A549 (cell line): ENCODE measurements around the gene NUDT19.
"Not testable (repeated sequence)": the region's sequence is repeated elsewhere in the genome, so short reads cannot be mapped to it uniquely, and the experiment has no call there.

Experiments
- PBX3 ChIP-seq: IDR thresholded peaks from 2 replicates; pipeline ENCODE4 v1.6.1; 2012
- POLR2A ChIP-seq: IDR thresholded peaks from 2 replicates; pipeline ENCODE4 v1.6.1; 2012; ENCODE audit warnings: mild to moderate bottlenecking, low read length
- REST ChIP-seq: fragments of 200-600 bp; sonication (generic); IDR thresholded peaks from 2 replicates; pipeline ENCODE4 v1.6.1; 2016; ENCODE audit warnings: antibody characterized with exemption, mild to moderate bottlenecking, moderate library complexity
- TF ChIP-seq, protein P1 (sequence below): IDR thresholded peaks from 2 replicates; pipeline ENCODE4 v1.6.1; 2012; ENCODE audit warnings: low read depth, borderline replicate concordance

- TF ChIP-seq PBX3, POLR2A, REST: not testable (repeated sequence)
- TF ChIP-seq, protein P1, sequence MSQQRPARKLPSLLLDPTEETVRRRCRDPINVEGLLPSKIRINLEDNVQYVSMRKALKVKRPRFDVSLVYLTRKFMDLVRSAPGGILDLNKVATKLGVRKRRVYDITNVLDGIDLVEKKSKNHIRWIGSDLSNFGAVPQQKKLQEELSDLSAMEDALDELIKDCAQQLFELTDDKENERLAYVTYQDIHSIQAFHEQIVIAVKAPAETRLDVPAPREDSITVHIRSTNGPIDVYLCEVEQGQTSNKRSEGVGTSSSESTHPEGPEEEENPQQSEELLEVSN: not testable (repeated sequence)
Measured at GRCh38 chr19:32700129-32700528, 8.5 kb downstream of the NUDT19 start.
